Tibial nerve (tissue), 4 donors: ENCODE results near the gene ARPC2. TPM values are rescaled to one million over a fixed set of nuclear protein-coding genes. Genes with fewer than 3 reads are reported as not detected.

Source experiments
- DNase-seq, 2 donors: peaks; one replicate each; pipeline ENCODE4 v3.0.0-alpha.2; 2019; ENCODE audit warnings: low spot score in 2 of 2
- H3K27ac ChIP-seq, 4 donors: fragments of 200-600 bp; sonication (generic) in 3 of 4; one replicate each; pipeline ENCODE4 v1.5.1; 2017 to 2019; ENCODE audit warnings: mild to moderate bottlenecking in 1 of 4
- H3K27me3 ChIP-seq, 2 donors: fragments of 200-600 bp; sonication (generic) in 1 of 2; one replicate each; pipeline versions ENCODE4 v1.5.1 to v1.6.0; 2017 to 2019
- H3K36me3 ChIP-seq, 3 donors: fragments of 200-600 bp; sonication (generic); one replicate each; pipeline ENCODE4 v1.5.1; 2018 to 2019
- H3K4me1 ChIP-seq, 4 donors: fragments of 200-600 bp; sonication (generic) in 3 of 4; one replicate each; pipeline ENCODE4 v1.5.1; 2017 to 2019
- H3K4me3 ChIP-seq, 4 donors: fragments of 200-600 bp; sonication (generic) in 3 of 4; one replicate each; pipeline ENCODE4 v1.5.1; 2017 to 2019; ENCODE audit warnings: mild to moderate bottlenecking in 1 of 4, moderate library complexity in 1 of 4
- H3K9me3 ChIP-seq, 4 donors: fragments of 200-600 bp; sonication (generic) in 3 of 4; one replicate each; pipeline ENCODE4 v1.5.1; 2017 to 2019
- EP300 ChIP-seq, 2 donors: sonication (generic); formaldehyde crosslinking; IDR thresholded peaks; one replicate each; pipeline ENCODE4 v1.6.1; 2017; ENCODE audit warnings: antibody characterized with exemption in 2 of 2, mild to moderate bottlenecking in 1 of 2
- POLR2A ChIP-seq, 2 donors: fragments of 450-650 bp; IDR thresholded peaks; one replicate each; pipeline ENCODE4 v1.6.1; 2017; ENCODE audit warnings: antibody characterized with exemption in 2 of 2, mild to moderate bottlenecking in 2 of 2, moderate library complexity in 2 of 2
- WGBS, 2 donors: methylation state at CpG; one replicate each; pipeline ENCODE4 v1.1.5; 2018; 5-methylcytosine and 5-hydroxymethylcytosine counted together
- total RNA-seq, 4 donors: library from RNA; depleted of rRNA; stranded (reverse); fragments of >200 nt; gene quantifications; one replicate each; pipeline ENCODE4 v1.1.0, GENCODE V29; 2016
- TF ChIP-seq, protein P1 (sequence below), 5 experiments: fragments of 200-600 bp in 3 of 5; fragments of 450-650 bp in 2 of 5; sonication (generic) in 3 of 5; IDR thresholded peaks; one replicate each; pipeline ENCODE4 v1.5.1; 2016 to 2019; ENCODE audit warnings: antibody characterized with exemption in 5 of 5, mild to moderate bottlenecking in 3 of 5, moderate library complexity in 2 of 5

Gene ARPC2
- total RNA-seq, 4 donors from 2014 or later = 193 to 248 (median 222) TPM

DNA sequence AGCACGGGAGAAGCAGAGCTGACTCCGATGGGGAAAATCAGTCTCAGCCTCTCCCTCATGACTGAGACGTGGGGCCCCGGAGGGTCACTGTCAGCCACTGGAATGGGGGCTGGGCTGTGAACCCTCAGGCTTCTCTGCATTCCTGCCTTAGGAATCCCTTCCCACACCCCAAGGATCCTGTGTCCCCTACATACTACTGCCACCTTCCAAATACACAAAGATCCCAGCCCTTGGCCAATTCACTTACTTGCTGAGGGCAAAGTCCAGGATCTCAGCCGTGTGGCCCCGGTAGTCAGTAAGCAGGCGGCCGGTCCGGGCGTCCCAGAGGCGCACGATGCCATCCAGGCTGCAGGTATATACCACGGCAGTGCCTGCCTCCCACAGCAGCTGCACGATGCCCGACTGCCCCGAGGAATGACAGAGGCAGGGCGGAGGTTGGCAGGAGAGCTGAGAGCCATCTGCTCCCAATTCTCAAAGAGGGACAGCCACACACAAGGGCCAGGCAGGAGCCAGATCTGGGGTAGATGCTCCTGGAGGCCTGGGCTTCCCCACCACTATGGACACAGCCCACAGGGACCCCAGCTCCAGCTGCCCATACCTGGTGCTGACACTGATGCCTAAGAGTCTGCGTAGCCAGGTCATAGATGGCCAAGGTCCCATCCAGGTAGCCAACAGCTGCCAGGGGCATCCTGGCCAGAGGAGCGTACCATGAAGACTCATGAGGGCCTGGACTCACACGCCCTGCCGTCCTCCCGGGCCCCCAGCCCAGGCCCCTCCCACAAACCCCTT lies 48.0 kb downstream of the ARPC2 start:
- peak overlapping the region in 1 of 4 donors; percentile 31 for H3K27ac ChIP-seq
- peak in 1 of 2 donors; percentile 10 for DNase-seq
- WGBS, 2 donors = 81 to 90% methylated on average over 14 to 22 of the region's 22 CpGs
- H3K4me1 ChIP-seq = peaks cover 5 to 65% (median 41%) of the 10 kb centered on the region in 4 donors
- H3K36me3 ChIP-seq = peaks cover 0 to 57% (median 5%) of the 10 kb centered on the region in 3 donors
- TF ChIP-seq EP300 (IDR thresholded peaks at IDR 0.05) = no peak
- TF ChIP-seq, protein P1, sequence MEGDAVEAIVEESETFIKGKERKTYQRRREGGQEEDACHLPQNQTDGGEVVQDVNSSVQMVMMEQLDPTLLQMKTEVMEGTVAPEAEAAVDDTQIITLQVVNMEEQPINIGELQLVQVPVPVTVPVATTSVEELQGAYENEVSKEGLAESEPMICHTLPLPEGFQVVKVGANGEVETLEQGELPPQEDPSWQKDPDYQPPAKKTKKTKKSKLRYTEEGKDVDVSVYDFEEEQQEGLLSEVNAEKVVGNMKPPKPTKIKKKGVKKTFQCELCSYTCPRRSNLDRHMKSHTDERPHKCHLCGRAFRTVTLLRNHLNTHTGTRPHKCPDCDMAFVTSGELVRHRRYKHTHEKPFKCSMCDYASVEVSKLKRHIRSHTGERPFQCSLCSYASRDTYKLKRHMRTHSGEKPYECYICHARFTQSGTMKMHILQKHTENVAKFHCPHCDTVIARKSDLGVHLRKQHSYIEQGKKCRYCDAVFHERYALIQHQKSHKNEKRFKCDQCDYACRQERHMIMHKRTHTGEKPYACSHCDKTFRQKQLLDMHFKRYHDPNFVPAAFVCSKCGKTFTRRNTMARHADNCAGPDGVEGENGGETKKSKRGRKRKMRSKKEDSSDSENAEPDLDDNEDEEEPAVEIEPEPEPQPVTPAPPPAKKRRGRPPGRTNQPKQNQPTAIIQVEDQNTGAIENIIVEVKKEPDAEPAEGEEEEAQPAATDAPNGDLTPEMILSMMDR (IDR thresholded peaks at IDR 0.05) = no peak
- no peak for TF ChIP-seq POLR2A (IDR thresholded peaks at IDR 0.05)
- no peaks in the 10 kb centered on the region for H3K27me3 ChIP-seq
- no peak overlapping the region for H3K4me3 ChIP-seq
- H3K9me3 ChIP-seq = no peaks in the 10 kb centered on the region

DNA sequence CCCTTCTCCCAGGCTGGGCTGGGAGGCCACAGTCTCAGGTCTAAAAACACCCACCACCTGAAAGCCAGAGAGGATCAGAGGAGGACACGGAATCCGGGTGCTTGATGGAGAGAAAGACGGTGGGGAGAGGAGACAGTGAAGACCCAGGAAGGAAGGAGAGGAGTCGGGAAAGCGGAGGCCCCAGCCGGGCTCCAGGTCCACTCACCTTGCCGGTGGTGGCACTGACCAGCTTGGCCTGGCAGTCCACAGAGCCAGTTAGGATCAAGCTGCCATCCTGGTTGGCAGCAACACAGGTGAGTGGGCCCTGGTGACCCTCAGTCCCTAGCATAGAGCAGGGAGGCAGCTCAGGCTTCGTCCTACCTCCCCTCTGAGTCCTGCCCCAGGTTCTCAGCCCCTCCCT lies 48.6 kb downstream of the ARPC2 start:
- DNase-seq = peak in 1 of 2 donors; percentile 2

DNA sequence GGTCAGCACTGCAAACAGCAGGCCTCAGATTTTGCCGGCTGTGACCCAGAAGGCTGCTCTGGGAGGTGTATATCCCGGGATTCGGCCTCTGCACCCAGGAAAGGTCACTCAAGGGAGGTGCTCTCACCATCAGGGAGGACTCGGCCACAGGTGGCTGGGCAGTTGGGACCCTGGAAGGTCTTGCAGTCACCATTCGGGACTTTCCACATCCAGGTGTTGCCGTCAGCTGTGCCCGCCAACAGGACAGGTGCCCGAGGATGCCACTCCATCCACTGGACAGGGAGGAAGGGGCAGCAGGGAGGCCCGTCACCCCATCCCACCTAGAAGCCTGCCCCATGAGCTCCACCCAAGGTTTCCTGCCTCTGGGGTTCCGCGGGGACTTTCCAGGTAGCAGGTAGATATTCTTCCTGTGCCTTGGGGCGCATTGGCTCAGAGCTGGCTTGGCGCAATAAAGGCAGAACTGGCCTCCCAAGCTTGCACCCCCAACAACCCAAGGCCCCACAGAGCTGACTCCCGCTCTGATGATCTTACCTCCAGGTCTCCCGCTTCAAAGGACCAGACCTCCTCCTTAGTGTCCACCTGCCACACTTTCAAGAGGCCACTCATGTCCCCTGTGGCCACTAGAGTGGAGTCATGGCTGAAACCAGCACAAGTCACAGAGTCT lies 49.5 kb downstream of the ARPC2 start:
- Histone ChIP-seq H3K27ac (no peak overlapping the region), H3K36me3 (peaks cover 0 to 57% (median 5%) of the 10 kb centered on the region in 3 donors), H3K4me1 (peaks cover 5 to 59% (median 33%) of the 10 kb centered on the region in 4 donors), H3K27me3 (no peaks in the 10 kb centered on the region), H3K4me3 (no peak overlapping the region), H3K9me3 (no peaks in the 10 kb centered on the region)
- TF ChIP-seq, protein P1 (IDR thresholded peaks at IDR 0.05) = no peak
- TF ChIP-seq POLR2A (IDR thresholded peaks at IDR 0.05) (no peak), EP300 (IDR thresholded peaks at IDR 0.05) (no peak)
- 85 to 91% methylated on average over 11 to 12 of the region's 15 CpGs for WGBS, 2 donors
- DNase-seq = peak in 1 of 2 donors; percentile 6

More for the DNA sequence above, 48.6 kb downstream of the ARPC2 start:
- WGBS, 2 donors = 88 to 92% methylated on average over 8 of the region's 8 CpGs
- peaks cover 0 to 57% (median 5%) of the 10 kb centered on the region in 3 donors for H3K36me3 ChIP-seq
- no peaks in the 10 kb centered on the region for H3K27me3 ChIP-seq
- TF ChIP-seq POLR2A (IDR thresholded peaks at IDR 0.05) = no peak
- TF ChIP-seq, protein P1 (IDR thresholded peaks at IDR 0.05) = no peak
- TF ChIP-seq EP300 (IDR thresholded peaks at IDR 0.05) = no peak
- no peaks in the 10 kb centered on the region for H3K9me3 ChIP-seq
- no peak overlapping the region for H3K4me3 ChIP-seq
- H3K27ac ChIP-seq = no peak overlapping the region
- H3K4me1 ChIP-seq = peaks cover 5 to 59% (median 34%) of the 10 kb centered on the region in 4 donors

DNA sequence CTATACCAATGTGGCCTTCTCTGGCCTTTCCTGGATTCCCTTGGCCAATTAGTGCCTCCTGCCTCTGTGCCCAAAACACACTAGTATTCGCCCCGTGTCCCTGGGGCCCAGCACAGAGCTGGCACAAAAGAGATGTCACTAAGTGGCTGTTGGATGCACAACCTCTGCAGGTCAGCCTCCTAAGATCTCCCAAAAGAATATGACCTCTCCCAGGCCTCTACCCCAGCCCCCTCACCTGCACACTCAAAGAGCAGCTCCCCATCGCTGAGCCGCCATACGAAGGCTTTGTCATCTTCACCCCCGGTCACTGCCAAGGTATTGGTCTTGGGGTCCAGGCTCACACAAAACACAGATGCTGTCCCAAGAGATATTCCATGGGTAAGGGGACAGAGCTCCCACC lies 50.3 kb downstream of the ARPC2 start:
- H3K27me3 ChIP-seq = no peaks in the 10 kb centered on the region
- 93 to 95% methylated on average over 6 of the region's 6 CpGs for WGBS, 2 donors
- H3K27ac ChIP-seq = no peak overlapping the region
- peaks cover 0 to 57% (median 5%) of the 10 kb centered on the region in 3 donors for H3K36me3 ChIP-seq
- no peak for TF ChIP-seq POLR2A (IDR thresholded peaks at IDR 0.05)
- no peak for TF ChIP-seq EP300 (IDR thresholded peaks at IDR 0.05)
- TF ChIP-seq, protein P1 (IDR thresholded peaks at IDR 0.05) = no peak
- H3K9me3 ChIP-seq = no peaks in the 10 kb centered on the region
- no peak overlapping the region for H3K4me3 ChIP-seq
- peaks cover 5 to 59% (median 34%) of the 10 kb centered on the region in 4 donors for H3K4me1 ChIP-seq
- DNase-seq = no peak
